H1 (cell line): ENCODE measurements around the gene HLA-DMB. TPM values are rescaled to one million over a fixed set of nuclear protein-coding genes. Genes with fewer than 3 reads are reported as not detected.

ENCODE experiments used
- CTCF ChIA-PET: fragments of 300-600 bp; sonication (Branson Sonifier 250); formaldehyde crosslinking; loops from one replicate; lab custom pipeline; 2021; ENCODE audit not compliant: partially characterized antibody; lab: Charles Lee
- POLR2A ChIA-PET: fragments of 300-600 bp; sonication (Branson Sonifier 250); formaldehyde crosslinking; loops from one replicate; lab custom pipeline; 2021; ENCODE audit warnings: inconsistent platforms; ENCODE audit not compliant: partially characterized antibody; lab: Charles Lee
- DNase-seq, 2 experiments: peaks; one replicate each; pipeline versions ENCODE4 v3.0.0 to v3.0.0-alpha.2; 2010 to 2022; ENCODE audit warnings: low spot score in 2 of 2, low read depth in 1 of 2, mixed read lengths in 1 of 2
- FAIRE-seq: peaks from 2 replicates; lab custom pipeline; 2011; peaks lifted over from hg19 to GRCh38; lab: Jason Lieb, UNC
- H2AFZ ChIP-seq: 2 replicates; pipeline ENCODE4 v1.8.1; 2012; ENCODE audit warnings: low read length, inconsistent platforms
- H2AK5ac ChIP-seq: 2 replicates; pipeline ENCODE4 v1.6.1; 2013; ENCODE audit warnings: low read depth, low read length
- H2BK120ac ChIP-seq: replicated peaks from 2 replicates; pipeline ENCODE3; 2013; ENCODE audit warnings: low read depth, low read length, inconsistent platforms
- H2BK12ac ChIP-seq: 2 replicates; pipeline ENCODE4 v1.6.1; 2013; ENCODE audit warnings: low read depth, low read length
- H2BK15ac ChIP-seq: 2 replicates; pipeline ENCODE4 v1.6.1; 2013; ENCODE audit warnings: low read length
- H2BK20ac ChIP-seq: 2 replicates; pipeline ENCODE4 v1.6.1; 2013; ENCODE audit warnings: low read length
- H2BK5ac ChIP-seq: 2 replicates; pipeline ENCODE4 v1.6.1; 2013; ENCODE audit warnings: low read depth, low read length
- H3K14ac ChIP-seq: 2 replicates; pipeline ENCODE4 v1.6.1; 2013; ENCODE audit warnings: inconsistent platforms; ENCODE audit not compliant: insufficient read length
- H3K18ac ChIP-seq: 2 replicates; pipeline ENCODE4 v1.6.1; 2013; ENCODE audit warnings: low read length; ENCODE audit errors: extremely low read depth
- H3K23ac ChIP-seq: 2 replicates; pipeline ENCODE4 v1.6.1; 2013; ENCODE audit warnings: inconsistent platforms; ENCODE audit not compliant: insufficient read length
- H3K23me2 ChIP-seq: 2 replicates; pipeline ENCODE4 v1.6.1; 2013; ENCODE audit warnings: low read depth, low read length
- H3K27ac ChIP-seq: 2 replicates; pipeline ENCODE4 v1.6.1; 2011; ENCODE audit warnings: low read depth, low read length, inconsistent platforms
- H3K27me3 ChIP-seq, 4 experiments: replicated peaks in 1 of 4; 1 replicate in 1 of 4; 2 replicates in 3 of 4; pipeline versions ENCODE4 v1.6.1 to v1.8.1; 2011 to 2013; ENCODE audit warnings: low read length in 3 of 4, mild to moderate bottlenecking in 3 of 4, inconsistent platforms in 2 of 4, mixed read lengths in 2 of 4, moderate library complexity in 1 of 4; ENCODE audit not compliant: control insufficient read depth in 3 of 4, insufficient read depth in 3 of 4; ENCODE audit errors: extremely low read depth in 1 of 4
- H3K36me3 ChIP-seq, 4 experiments: 2 replicates each; pipeline versions ENCODE4 v1.6.1 to v1.8.1; 2011 to 2013; ENCODE audit warnings: mild to moderate bottlenecking in 4 of 4, low read length in 3 of 4, moderate library complexity in 2 of 4, control low read depth in 1 of 4, inconsistent platforms in 1 of 4; ENCODE audit not compliant: insufficient read depth in 4 of 4, control insufficient read depth in 2 of 4
- H3K4ac ChIP-seq: replicated peaks from 2 replicates; pipeline ENCODE3; 2013; ENCODE audit warnings: low read length, low read depth, mixed read lengths, inconsistent platforms; ENCODE audit not compliant: insufficient read length
- H3K4me1 ChIP-seq, 4 experiments: replicated peaks in 1 of 4; 1 replicate in 1 of 4; 2 replicates in 3 of 4; pipeline versions ENCODE4 v1.6.1 to v1.8.1; 2011 to 2013; ENCODE audit warnings: low read length in 3 of 4, inconsistent platforms in 2 of 4, mixed read lengths in 1 of 4; ENCODE audit not compliant: insufficient read depth in 4 of 4, control insufficient read depth in 3 of 4
- H3K4me2 ChIP-seq, 2 experiments: 2 replicates each; pipeline versions ENCODE4 v1.6.1 to v1.8.1; 2011 to 2013; ENCODE audit warnings: low read depth in 2 of 2, low read length in 2 of 2, control low read depth in 1 of 2, inconsistent platforms in 1 of 2, mild to moderate bottlenecking in 1 of 2; ENCODE audit not compliant: insufficient read depth in 1 of 2
- H3K4me3 ChIP-seq, 4 experiments: fragments of 200-600, 300-600 bp in 1 of 4; sonication (generic), shearing (Covaris generic), sonication (Bioruptor Twin) in 1 of 4; 2 replicates each; pipeline versions ENCODE4 v1.5.1 to v1.8.1; 2011 to 2016; ENCODE audit warnings: low read length in 4 of 4, low read depth in 3 of 4, control low read depth in 2 of 4, inconsistent platforms in 2 of 4, mild to moderate bottlenecking in 2 of 4, mixed read lengths in 1 of 4, moderate library complexity in 1 of 4; ENCODE audit not compliant: insufficient read depth in 2 of 4; ENCODE audit errors: extremely low read depth in 1 of 4
- H3K56ac ChIP-seq: replicated peaks from 2 replicates; pipeline ENCODE3; 2013; ENCODE audit warnings: low read depth, mild to moderate bottlenecking, mixed read lengths, low read length, inconsistent platforms; ENCODE audit not compliant: insufficient read length
- H3K79me1 ChIP-seq: 2 replicates; pipeline ENCODE4 v1.6.1; 2013; ENCODE audit warnings: low read depth, low read length, control low read depth
- H3K79me2 ChIP-seq, 2 experiments: 2 replicates each; pipeline versions ENCODE4 v1.6.1 to v1.8.1; 2012 to 2013; ENCODE audit warnings: low read length in 2 of 2, mild to moderate bottlenecking in 2 of 2, inconsistent platforms in 1 of 2; ENCODE audit not compliant: insufficient read depth in 2 of 2, control insufficient read depth in 1 of 2
- H3K9ac ChIP-seq, 4 experiments: replicated peaks in 1 of 4; 1 replicate in 1 of 4; 2 replicates in 3 of 4; pipeline versions ENCODE4 v1.6.1 to v1.8.1; 2011 to 2013; ENCODE audit warnings: low read depth in 3 of 4, low read length in 3 of 4, control low read depth in 2 of 4, mild to moderate bottlenecking in 2 of 4, moderate library complexity in 2 of 4, inconsistent platforms in 1 of 4; ENCODE audit errors: extremely low read depth in 1 of 4
- H3K9me3 ChIP-seq, 2 experiments: 2 replicates each; pipeline versions ENCODE4 v1.6.1 to v1.8.1; 2012 to 2013; ENCODE audit warnings: mild to moderate bottlenecking in 2 of 2, moderate library complexity in 2 of 2, control low read depth in 1 of 2, inconsistent platforms in 1 of 2, low read depth in 1 of 2, low read length in 1 of 2, mixed read lengths in 1 of 2; ENCODE audit not compliant: insufficient read depth in 2 of 2
- H4K20me1 ChIP-seq, 2 experiments: replicated peaks in 1 of 2; 2 replicates each; pipeline versions ENCODE3 to v1.8.1; 2011 to 2013; ENCODE audit warnings: inconsistent platforms in 2 of 2, low read length in 2 of 2, mild to moderate bottlenecking in 1 of 2; ENCODE audit not compliant: insufficient read depth in 2 of 2, control insufficient read depth in 1 of 2
- H4K5ac ChIP-seq: 2 replicates; pipeline ENCODE4 v1.6.1; 2013; ENCODE audit warnings: low read length, low read depth, mixed read lengths, inconsistent platforms; ENCODE audit not compliant: insufficient read length
- H4K8ac ChIP-seq: 2 replicates; pipeline ENCODE4 v1.8.0; 2013; ENCODE audit warnings: mild to moderate bottlenecking, moderate library complexity, low read length, inconsistent platforms; ENCODE audit not compliant: insufficient read depth; ENCODE audit errors: extremely low read depth
- H4K91ac ChIP-seq: replicated peaks from 2 replicates; pipeline ENCODE3; 2013; ENCODE audit warnings: low read length, mixed read lengths, inconsistent platforms; ENCODE audit not compliant: insufficient read length
- BCL11A ChIP-seq, 2 experiments: IDR thresholded peaks; one replicate each; pipeline ENCODE4 v1.6.1; 2011; ENCODE audit warnings: low read depth in 2 of 2, low read length in 2 of 2, mild to moderate bottlenecking in 2 of 2
- KDM4A ChIP-seq: IDR thresholded peaks from one replicate; pipeline ENCODE4 v1.7.1; 2012; ENCODE audit warnings: low read depth, mild to moderate bottlenecking, moderate library complexity, low read length, inconsistent platforms; ENCODE audit not compliant: severe bottlenecking
- POU5F1 ChIP-seq: IDR thresholded peaks from 2 replicates; pipeline ENCODE4 v1.6.1; 2011; ENCODE audit warnings: low read depth, mild to moderate bottlenecking, low read length, moderate library complexity
- TBP ChIP-seq: IDR thresholded peaks from 2 replicates; pipeline ENCODE4 v1.6.1; 2011; ENCODE audit warnings: low read depth, low read length, improper control_type of control experiment
- WGBS, 2 experiments: shearing (Covaris generic) in 1 of 2; methylation state at CpG; one replicate each; pipeline versions ENCODE4 v1.1.6 to v1.1.7; 2013 to 2015; ENCODE audit warnings: low lambda C conversion rate in 2 of 2, mixed read lengths in 2 of 2, inconsistent platforms in 1 of 2, low coverage in 1 of 2, missing lambda C conversion rate in 1 of 2; ENCODE audit not compliant: insufficient replicate concordance in 2 of 2, insufficient coverage in 1 of 2, insufficient read length in 1 of 2; ENCODE audit errors: extremely low coverage in 1 of 2, missing lambda C conversion rate in 1 of 2; 5-methylcytosine and 5-hydroxymethylcytosine counted together
- polyA plus RNA-seq, 7 experiments: library from polyadenylated mRNA; depleted of rRNA in 3 of 7; stranded (reverse) in 5 of 7; unstranded in 2 of 7; fragments of >200 nt in 5 of 7; fragments of 200-250 nt in 2 of 7; gene quantifications; 1 replicate in 5 of 7; 2 replicates in 1 of 7; 4 replicates in 1 of 7; pipeline versions ENCODE4 v1.2.1 to v1.2.3, GENCODE V29; 2011 to 2013; ENCODE audit warnings: missing spikeins in 2 of 7, mixed read lengths in 2 of 7
- total RNA-seq: library from RNA; stranded (reverse); fragmentation: NEBNext Ultra II Directional; extraction: Animal tissue kit (Norgen Biotek cat#: 25700); gene quantifications from 2 replicates; pipeline ENCODE4 v1.2.1, GENCODE V29; 2021

HLA-DMB gene
- total and polyA plus RNA-seq, 2 of the 8 experiments (the other 6 are each of a cell fraction or from before 2014, with no cell fraction given): 2.7 to 4.7 TPM

DNA sequence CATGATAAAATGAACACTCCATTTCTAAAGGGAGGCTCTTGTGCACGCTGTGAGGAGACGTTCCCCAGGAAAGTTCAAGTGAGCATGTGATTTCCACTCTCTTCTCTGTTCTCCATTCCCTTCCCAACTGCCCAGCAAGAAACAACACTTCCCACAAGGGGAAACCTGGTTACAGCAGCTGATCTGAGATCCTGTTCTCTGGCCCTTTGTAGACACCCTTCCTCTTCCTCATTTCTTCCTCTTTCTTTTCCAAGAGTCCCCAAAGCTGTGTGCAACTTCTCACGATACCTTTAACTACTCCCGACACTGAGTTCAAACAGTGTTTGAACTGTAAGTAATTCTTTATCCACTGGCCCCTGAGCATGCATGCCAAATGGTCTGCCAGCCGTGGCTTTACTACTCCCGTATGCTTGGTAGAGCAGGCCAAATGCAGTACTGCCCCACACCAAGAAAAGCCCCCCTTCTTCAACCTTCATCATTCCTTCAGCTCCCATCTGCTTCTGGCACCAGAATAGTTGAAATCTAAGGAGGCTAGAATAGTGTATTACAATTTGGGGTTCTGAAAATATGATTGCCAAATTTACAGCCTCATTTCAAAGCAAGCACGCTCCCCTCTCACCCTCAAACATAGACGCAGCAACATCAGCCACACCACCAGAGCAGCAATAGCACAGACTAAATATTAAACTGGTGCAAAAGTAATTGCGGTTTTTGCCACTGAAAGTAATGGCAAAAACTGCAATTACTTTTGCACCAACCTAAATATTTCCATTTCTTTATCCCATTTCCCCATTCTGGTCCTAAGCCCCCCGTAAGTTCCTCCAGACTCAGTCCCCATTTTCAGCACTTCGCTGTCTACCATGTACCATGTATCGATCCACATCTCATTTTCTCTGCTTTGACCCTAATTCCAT lies 4.3 kb downstream of the HLA-DMB start:
- FAIRE-seq (no peak), DNase-seq (no peak)
- ChIA-PET POLR2A (interaction anchor here (1.0 to 1.8 kb wide), 4 partner anchors 31 to 47 kb away, joined by 3 to 4 read pairs (median 3); no protein-coding TSS in a partner anchor), CTCF (interaction anchor here (0.6 to 9.7 kb wide), 9 partner anchors 11 to 340 kb away, joined by 3 to 160 read pairs (median 9); partner anchors contain the start of genes HLA-DMA and TAP2)
- Histone ChIP-seq H4K5ac (no peak overlapping the region), H3K18ac (no peak overlapping the region), H3K79me1 (no peaks in the 10 kb centered on the region), H4K91ac (no peak overlapping the region), H2AK5ac (no peak overlapping the region), H3K4me3 (no peak overlapping the region), H3K23me2 (no peaks in the 10 kb centered on the region), H3K4me2 (no peak overlapping the region), H2BK12ac (no peak overlapping the region), H2BK15ac (no peak overlapping the region), H4K20me1 (no peaks in the 10 kb centered on the region), H2BK20ac (no peak overlapping the region), H3K56ac (no peak overlapping the region), H3K9ac (no peak overlapping the region), H4K8ac (no peak overlapping the region), H3K14ac (no peak overlapping the region), H3K27me3 (no peaks in the 10 kb centered on the region), H3K79me2 (no peaks in the 10 kb centered on the region), H3K9me3 (no peaks in the 10 kb centered on the region), H3K4me1 (peaks cover 0 to 5% (median 1%) of the 10 kb centered on the region in 4 experiments; a peak in 4 of 7 replicates), H2AFZ (no peak overlapping the region), H2BK5ac (no peak overlapping the region), H3K4ac (no peak overlapping the region), H3K23ac (no peak overlapping the region), H3K36me3 (no peaks in the 10 kb centered on the region), H2BK120ac (no peak overlapping the region), H3K27ac (no peak overlapping the region)
- 86% methylated on average over 12 of the region's 12 CpGs; no CpG with 5 or more reads in 1 of the 2 experiments for WGBS, 2 experiments
- no peak for TF ChIP-seq POU5F1
- no peak for TF ChIP-seq TBP
- TF ChIP-seq KDM4A: no peak
- TF ChIP-seq BCL11A (IDR thresholded peaks at IDR 0.05; ENCODE audit: low read depth in 2 of 2, low read length in 2 of 2): no peak
